GM10248 (cell line): ENCODE results near the gene STOML2.

Experiments
- CTCF ChIA-PET: fragments of 300-600 bp; sonication (Branson Sonifier 250); formaldehyde crosslinking; extraction: SDS; loops from one replicate; lab custom pipeline; 2021; ENCODE audit warnings: antibody characterized with exemption; lab: Yijun Ruan, JAX
- POLR2A ChIA-PET: fragments of 350-650 bp; sonication (Branson Sonifier 250); formaldehyde crosslinking; extraction: SDS; loops from one replicate; lab custom pipeline; 2020; ENCODE audit warnings: antibody characterized with exemption; lab: Yijun Ruan, JAX
- DNase-seq: peaks from one replicate; pipeline ENCODE4 v3.0.0; 2012; ENCODE audit errors: extremely low spot score
- CTCF ChIP-seq: IDR thresholded peaks from 2 replicates; pipeline ENCODE4 v1.5.1; 2012; ENCODE audit warnings: mild to moderate bottlenecking, low read depth; ENCODE audit errors: extremely low read depth, missing control alignments, control extremely low read depth

The STOML2 gene

GRCh38 chr9:35134920-35135319 is 32.0 kb upstream of the STOML2 start:
- no peak for DNase-seq
- no peak for TF ChIP-seq CTCF
- POLR2A ChIA-PET, result no interaction called here
- CTCF ChIA-PET, result interaction anchor here (1.6 kb wide), 1 partner anchor 419 kb away, joined by 5 read pairs; no protein-coding TSS in a partner anchor

- DNase-seq, result peak; percentile 84
- POLR2A ChIA-PET, result no interaction called here
- CTCF ChIA-PET, result interaction anchor here (0.6 to 5.1 kb wide), 30 partner anchors 9 to 1071 kb away, joined by 3 to 42 read pairs (median 4); partner anchors contain the start of genes FANCG, STOML2 and VCP
- peak; percentile 92 for TF ChIP-seq CTCF
These were observed 14.1 kb upstream of the STOML2 start for GRCh38 chr9:35116898-35117551.

- no peak for DNase-seq
- ChIA-PET POLR2A (no interaction called here), CTCF (interaction anchor here (0.7 to 5.1 kb wide), 26 partner anchors 9 to 1071 kb away, joined by 3 to 42 read pairs (median 4); partner anchors contain the start of genes FANCG, STOML2 and VCP)
- no peak for TF ChIP-seq CTCF
These were observed 13.6 kb upstream of the STOML2 start for GRCh38 chr9:35116539-35116897.

- ChIA-PET CTCF (interaction anchor here (0.7 to 5.1 kb wide), 21 partner anchors 10 to 484 kb away, joined by 3 to 42 read pairs (median 7); partner anchors contain the start of genes FANCG, PIGO, STOML2 and VCP), POLR2A (interaction anchor here (1.6 kb wide), 1 partner anchor 12 kb away, joined by 4 read pairs; no protein-coding TSS in a partner anchor)
- peak; percentile 91 for DNase-seq
- TF ChIP-seq CTCF, result no peak
These were observed 13.0 kb upstream of the STOML2 start, which contains the start of gene ATOSB for GRCh38 chr9:35115680-35116538. Gene ATOSB, minus strand, starts transcription at chr9:35115862. Its CDS starts 7,588 bp downstream, at chr9:35108274.

- ChIA-PET POLR2A (interaction anchor here (0.7 to 1.6 kb wide), 3 partner anchors 11 to 613 kb away, joined by 4 to 5 read pairs (median 5); no protein-coding TSS in a partner anchor), CTCF (interaction anchor here (1.0 to 5.1 kb wide), 18 partner anchors 11 to 485 kb away, joined by 3 to 42 read pairs (median 6); partner anchors contain the start of genes FANCG, PIGO and STOML2)
- no peak for TF ChIP-seq CTCF
- DNase-seq, result no peak
These were observed 12.1 kb upstream of the STOML2 start for GRCh38 chr9:35114840-35115628.
